ENCODE data around the gene LDLRAD4.

GRCh38 chr18:13429884-13430510 lies 211.4 kb downstream of the LDLRAD4 start:
- TF ChIP-seq SP1 (IDR thresholded peaks at IDR 0.05) (no peak), CTBP1 (IDR thresholded peaks at IDR 0.05; ENCODE audit: borderline replicate concordance) (no peak), L3MBTL2 (conservative IDR thresholded peaks at IDR 0.05) (no peak)

Data from HEK293T (cell line).